Mesendoderm (in vitro differentiated cells): ENCODE measurements around the gene PTCD3. TPM values are rescaled to one million over a fixed set of nuclear protein-coding genes. Genes with fewer than 3 reads are reported as not detected.
A peak's percentile ranks its signal among the peaks of the same experiment; 100 is the strongest.

Source experiments
- DNase-seq: peaks from one replicate; pipeline ENCODE4 v3.0.0; 2013
- H2AK5ac ChIP-seq: 2 replicates; pipeline ENCODE4 v1.6.1; 2013; ENCODE audit warnings: low read length, inconsistent platforms
- H2BK120ac ChIP-seq: 2 replicates; pipeline ENCODE4 v1.6.1; 2013; ENCODE audit warnings: low read depth, mild to moderate bottlenecking, low read length, moderate library complexity, mixed read lengths
- H2BK15ac ChIP-seq: replicated peaks from 2 replicates; pipeline ENCODE4 v1.6.1; 2013; ENCODE audit warnings: low read depth, mild to moderate bottlenecking, moderate library complexity
- H2BK5ac ChIP-seq: 2 replicates; pipeline ENCODE4 v1.6.1; 2013; ENCODE audit warnings: low read length, inconsistent platforms
- H3K18ac ChIP-seq: 2 replicates; pipeline ENCODE4 v1.6.1; 2013; ENCODE audit warnings: mild to moderate bottlenecking, low read length, mixed read lengths
- H3K23ac ChIP-seq: one replicate; pipeline ENCODE4 v1.6.1; 2013; ENCODE audit warnings: low read length
- H3K27ac ChIP-seq: 2 replicates; pipeline ENCODE4 v1.5.1; 2013; ENCODE audit warnings: low read depth, mild to moderate bottlenecking, inconsistent platforms, low read length, moderate library complexity
- H3K27me3 ChIP-seq: 2 replicates; pipeline ENCODE4 v1.6.1; 2013; ENCODE audit warnings: low read length, control low read depth, mild to moderate bottlenecking, inconsistent platforms; ENCODE audit not compliant: insufficient read depth, poor library complexity
- H3K36me3 ChIP-seq: 2 replicates; pipeline ENCODE4 v1.6.1; 2013; ENCODE audit warnings: low read length, inconsistent platforms; ENCODE audit not compliant: control insufficient read depth, insufficient read depth
- H3K4ac ChIP-seq: one replicate; pipeline ENCODE4 v1.6.1; 2013; ENCODE audit warnings: low read depth, mild to moderate bottlenecking, low read length, moderate library complexity
- H3K4me1 ChIP-seq: 2 replicates; pipeline ENCODE4 v1.6.1; 2013; ENCODE audit warnings: low read depth, low read length, inconsistent platforms; ENCODE audit not compliant: control insufficient read depth
- H3K4me2 ChIP-seq: 2 replicates; pipeline ENCODE4 v1.6.1; 2013; ENCODE audit warnings: low read length
- H3K4me3 ChIP-seq: 2 replicates; pipeline ENCODE4 v1.5.1; 2013; ENCODE audit warnings: mild to moderate bottlenecking, low read length
- H3K56ac ChIP-seq: one replicate; pipeline ENCODE4 v1.6.1; 2013; ENCODE audit warnings: low read length
- H3K79me1 ChIP-seq: 2 replicates; pipeline ENCODE4 v1.6.1; 2013; ENCODE audit warnings: low read length, inconsistent platforms
- H3K79me2 ChIP-seq: 2 replicates; pipeline ENCODE4 v1.6.1; 2013; ENCODE audit warnings: mild to moderate bottlenecking, low read length; ENCODE audit not compliant: control insufficient read depth, insufficient read depth
- H3K9ac ChIP-seq: 2 replicates; pipeline ENCODE4 v1.6.1; 2013; ENCODE audit warnings: low read length, inconsistent platforms
- H4K5ac ChIP-seq: one replicate; pipeline ENCODE4 v1.6.1; 2013; ENCODE audit warnings: low read length
- H4K8ac ChIP-seq: one replicate; pipeline ENCODE4 v1.6.1; 2013; ENCODE audit warnings: low read depth, mild to moderate bottlenecking, control low read depth, low read length, moderate library complexity
- WGBS: extraction: QIAGEN DNeasy Blood & Tissue Kit; methylation state at CpG from one replicate; pipeline ENCODE4 v1.1.7; 2013; ENCODE audit warnings: low lambda C conversion rate, missing lambda C conversion rate; ENCODE audit not compliant: insufficient coverage; ENCODE audit errors: extremely low coverage; 5-methylcytosine and 5-hydroxymethylcytosine counted together
- small RNA-seq: library from polyadenylated mRNA; stranded (forward); fragments of <200 nt; extraction: miRNeasy Mini kit (QIAGEN cat#:217004); gene quantifications from one replicate; pipeline ENCODE3, GENCODE V24; 2013; ENCODE audit not compliant: insufficient read depth

PTCD3 gene

GRCh38 chr2:86176597-86176996 lies 70.6 kb downstream of the PTCD3 start:
- no peak overlapping the region for H2AK5ac ChIP-seq
- H3K23ac ChIP-seq = no peak overlapping the region
- peaks cover 4% of the 10 kb centered on the region for H3K79me2 ChIP-seq
- no peak overlapping the region for H3K9ac ChIP-seq
- H3K4ac ChIP-seq = no peak overlapping the region
- no peaks in the 10 kb centered on the region for H3K36me3 ChIP-seq
- no peak overlapping the region for H2BK15ac ChIP-seq
- no peak overlapping the region for H4K5ac ChIP-seq
- H3K4me2 ChIP-seq = no peak overlapping the region
- peaks cover 7% of the 10 kb centered on the region for H3K79me1 ChIP-seq
- no peak overlapping the region for H3K4me3 ChIP-seq
- no peak overlapping the region for H2BK120ac ChIP-seq
- no peak for DNase-seq
- H4K8ac ChIP-seq = no peak overlapping the region
- H3K27ac ChIP-seq = no peak overlapping the region
- no peak overlapping the region for H2BK5ac ChIP-seq
- no peaks in the 10 kb centered on the region for H3K27me3 ChIP-seq
- no peak overlapping the region for H3K18ac ChIP-seq
- H3K56ac ChIP-seq = no peak overlapping the region
- H3K4me1 ChIP-seq = no peaks in the 10 kb centered on the region

- Histone ChIP-seq H3K23ac (no peak overlapping the region), H3K18ac (no peak overlapping the region), H2AK5ac (no peak overlapping the region), H2BK5ac (no peak overlapping the region), H3K79me1 (peaks cover 13% of the 10 kb centered on the region), H2BK120ac (no peak overlapping the region), H3K4ac (no peak overlapping the region), H3K56ac (peak overlapping the region; percentile 11), H3K4me1 (peaks cover 7% of the 10 kb centered on the region), H3K36me3 (no peaks in the 10 kb centered on the region), H3K4me3 (no peak overlapping the region), H2BK15ac (no peak overlapping the region), H3K4me2 (no peak overlapping the region), H3K9ac (no peak overlapping the region), H3K79me2 (peaks cover 46% of the 10 kb centered on the region), H4K5ac (peak overlapping the region; percentile 6), H4K8ac (no peak overlapping the region), H3K27ac (no peak overlapping the region), H3K27me3 (no peaks in the 10 kb centered on the region)
- no CpG with 5 or more reads among the region's 1 CpG for WGBS
- peak; percentile 47 for DNase-seq
These were observed 79.6 kb downstream of the PTCD3 start for GRCh38 chr2:86185517-86186212.

- Histone ChIP-seq H3K27ac (no peak overlapping the region), H3K4me2 (no peak overlapping the region), H2AK5ac (no peak overlapping the region), H3K56ac (no peak overlapping the region), H3K36me3 (peaks cover 1% of the 10 kb centered on the region), H3K18ac (no peak overlapping the region), H3K27me3 (no peaks in the 10 kb centered on the region), H4K5ac (no peak overlapping the region), H3K4me3 (no peak overlapping the region), H3K79me2 (peaks cover 52% of the 10 kb centered on the region), H3K4ac (no peak overlapping the region), H3K9ac (no peak overlapping the region), H2BK15ac (no peak overlapping the region), H4K8ac (no peak overlapping the region), H2BK5ac (no peak overlapping the region), H3K23ac (no peak overlapping the region), H3K4me1 (peaks cover 7% of the 10 kb centered on the region), H2BK120ac (no peak overlapping the region), H3K79me1 (peaks cover 13% of the 10 kb centered on the region)
- DNase-seq = no peak
These were observed 80.4 kb downstream of the PTCD3 start for GRCh38 chr2:86186431-86186830.

GRCh38 chr2:86189782-86190416 lies 83.9 kb downstream of the PTCD3 start:
- no peak overlapping the region for H2BK5ac ChIP-seq
- H4K8ac ChIP-seq = no peak overlapping the region
- no peak overlapping the region for H2AK5ac ChIP-seq
- no peak overlapping the region for H3K56ac ChIP-seq
- H3K4me3 ChIP-seq = no peak overlapping the region
- H3K23ac ChIP-seq = no peak overlapping the region
- H2BK120ac ChIP-seq = no peak overlapping the region
- no peak overlapping the region for H3K18ac ChIP-seq
- H3K79me2 ChIP-seq = peaks cover 67% of the 10 kb centered on the region
- no peaks in the 10 kb centered on the region for H3K27me3 ChIP-seq
- H4K5ac ChIP-seq = no peak overlapping the region
- peaks cover 1% of the 10 kb centered on the region for H3K36me3 ChIP-seq
- H2BK15ac ChIP-seq = no peak overlapping the region
- no peak overlapping the region for H3K4me2 ChIP-seq
- H3K27ac ChIP-seq = no peak overlapping the region
- peaks cover 23% of the 10 kb centered on the region for H3K79me1 ChIP-seq
- no peak overlapping the region for H3K9ac ChIP-seq
- H3K4me1 ChIP-seq = peaks cover 12% of the 10 kb centered on the region
- no peak overlapping the region for H3K4ac ChIP-seq
- no peak for DNase-seq
- 100% methylated on average over 3 of the region's 7 CpGs for WGBS

Small RNA genes within 50 kb of the gene (small RNA-seq; reads per million reads assigned to genes)
- gene RF00019 (not detected), gene SNORD94 (60.5 reads per million, percentile 95 among the genes with 10 or more reads in this experiment)
